DMS 273 (cell line): ENCODE data around the gene JAKMIP1.

Experiments used
- DNase-seq: peaks from one replicate; lab custom pipeline; 2025; ENCODE audit not compliant: unreplicated experiment; lab: John Stamatoyannopoulos, UW

JAKMIP1 gene

DNA sequence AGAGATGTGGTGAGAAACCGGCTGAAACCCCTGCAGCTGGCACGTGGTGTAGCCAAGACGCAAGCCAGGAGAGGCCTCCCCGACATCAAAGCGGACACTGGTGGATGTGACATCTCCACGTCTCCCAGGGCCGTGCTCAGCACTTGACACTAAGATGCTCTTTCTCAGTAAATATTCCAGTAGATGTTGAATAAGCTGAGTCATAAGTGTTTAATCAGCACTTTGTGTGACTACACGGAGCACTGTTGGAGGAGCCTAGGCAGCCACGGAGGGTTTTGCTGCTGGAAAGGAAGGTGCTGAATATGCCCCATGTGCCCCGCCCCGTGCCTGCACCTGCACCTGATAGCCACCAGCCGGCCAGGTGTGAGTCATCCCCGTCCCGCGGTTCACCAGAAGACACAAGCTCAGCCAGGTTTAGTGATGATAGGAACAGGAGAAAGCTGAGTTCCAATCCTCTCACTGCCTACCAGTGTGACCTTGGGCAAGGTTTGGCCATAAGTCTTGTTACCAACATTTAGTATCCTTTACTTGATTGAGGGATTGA is 153.1 kb downstream of the JAKMIP1 start:
- no peak for DNase-seq

GRCh38 chr4:6046526-6047129 is 153.7 kb downstream of the JAKMIP1 start:
- DNase-seq: no peak

GRCh38 chr4:6044805-6045204 is 155.5 kb downstream of the JAKMIP1 start:
- peak; percentile 2 for DNase-seq

GRCh38 chr4:6044276-6044675 is 156.1 kb downstream of the JAKMIP1 start:
- no peak for DNase-seq

GRCh38 chr4:6043843-6044242 is 156.5 kb downstream of the JAKMIP1 start:
- DNase-seq: no peak

DNA sequence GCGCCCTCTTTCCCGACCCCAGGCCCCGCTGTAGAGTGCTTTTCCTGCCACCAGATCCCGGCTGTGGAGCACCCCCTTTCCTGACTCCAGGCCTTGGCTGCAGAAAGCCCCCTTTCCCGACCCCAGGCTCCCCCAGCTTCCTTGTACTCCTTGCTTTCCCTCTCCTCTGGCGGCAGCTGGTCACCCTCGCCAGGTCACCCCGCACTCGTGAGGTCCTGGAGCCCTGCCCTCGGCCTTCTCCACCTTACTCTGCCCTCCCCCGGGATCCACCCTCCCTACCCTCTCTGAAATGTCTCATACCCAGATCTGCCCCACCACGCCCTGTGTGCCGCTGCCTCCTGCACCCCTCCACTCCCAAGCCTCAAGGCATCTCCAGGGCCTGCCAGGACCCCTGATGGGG is 157.2 kb downstream of the JAKMIP1 start:
- DNase-seq: no peak

- no peak for DNase-seq
These were observed 157.9 kb downstream of the JAKMIP1 start for GRCh38 chr4:6042293-6043063.

DNA sequence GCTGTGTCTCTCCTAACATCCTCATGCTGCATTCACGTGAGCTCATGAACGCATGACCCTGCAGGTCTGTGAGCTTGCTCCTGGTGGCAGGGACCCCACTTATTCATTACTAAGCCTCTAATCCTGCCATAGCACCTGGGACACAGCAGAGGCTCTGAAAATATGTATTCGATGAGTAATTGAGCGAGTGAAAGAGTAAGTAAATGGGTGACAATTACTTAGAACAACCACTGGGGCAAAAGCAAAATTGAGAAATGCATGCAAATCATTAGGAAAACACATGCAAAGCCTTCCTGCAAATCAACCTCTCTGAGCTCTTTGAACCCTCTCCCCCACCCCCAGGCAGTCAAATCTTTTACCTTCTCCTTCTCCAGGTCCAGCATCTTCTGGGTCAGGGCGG is 158.5 kb downstream of the JAKMIP1 start:
- no peak for DNase-seq

GRCh38 chr4:6038711-6039110 is 161.6 kb downstream of the JAKMIP1 start:
- no peak for DNase-seq

- DNase-seq: no peak
These were observed 164.6 kb downstream of the JAKMIP1 start for GRCh38 chr4:6035786-6036185.

- no peak for DNase-seq
These were observed 167.0 kb downstream of the JAKMIP1 start for GRCh38 chr4:6033381-6033780.

DNA sequence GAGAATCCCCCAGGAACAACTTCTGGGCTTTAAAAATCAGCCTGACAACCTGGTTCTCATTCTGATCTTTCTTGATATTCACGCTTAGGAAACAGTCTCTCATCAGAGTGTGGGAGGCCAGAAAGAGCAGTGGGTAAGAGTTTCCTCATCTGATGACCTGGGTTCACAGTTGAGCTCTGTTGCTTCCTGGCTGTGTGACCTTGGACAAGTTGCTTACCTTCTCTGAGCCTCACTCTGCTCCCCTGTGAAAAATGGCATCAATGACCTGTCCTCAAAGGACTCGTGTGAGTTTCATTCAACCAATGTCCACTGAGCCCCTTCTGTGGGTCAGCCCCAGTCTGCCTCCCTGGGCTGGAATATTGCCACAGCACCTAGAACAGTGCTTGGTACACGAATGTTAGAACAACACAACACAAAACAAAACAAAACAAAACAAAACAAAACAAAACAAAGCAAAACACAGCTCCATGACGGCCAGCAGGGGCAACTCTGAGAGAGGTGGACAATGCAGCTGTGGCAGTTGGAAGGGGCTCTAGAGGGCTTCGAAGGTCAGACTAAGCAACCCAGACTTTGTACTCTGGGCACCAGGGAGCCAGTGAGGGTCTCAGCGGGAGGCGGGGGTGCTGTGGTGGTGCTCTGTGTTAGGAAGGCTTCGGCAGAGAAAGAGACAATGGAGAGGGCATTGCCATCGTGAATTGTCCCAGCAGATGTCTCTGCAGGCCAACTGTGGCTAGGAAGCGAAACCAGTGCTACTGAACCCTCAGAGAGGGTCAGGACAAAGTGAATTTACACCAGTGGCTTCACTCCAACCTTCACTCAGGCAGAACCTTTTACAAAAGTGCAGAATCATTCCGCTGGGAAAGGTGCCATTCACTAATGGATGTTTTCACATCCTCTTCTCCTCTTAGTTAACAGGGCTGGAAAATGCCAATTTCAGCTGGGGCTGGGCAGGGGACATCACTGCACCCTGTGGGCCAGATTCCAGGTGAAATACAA is 167.8 kb downstream of the JAKMIP1 start:
- peak; percentile 43 for DNase-seq

GRCh38 chr4:6031846-6032245 is 168.5 kb downstream of the JAKMIP1 start:
- DNase-seq: peak; percentile 16

GRCh38 chr4:6030679-6031078 is 169.7 kb downstream of the JAKMIP1 start:
- DNase-seq: no peak

DNA sequence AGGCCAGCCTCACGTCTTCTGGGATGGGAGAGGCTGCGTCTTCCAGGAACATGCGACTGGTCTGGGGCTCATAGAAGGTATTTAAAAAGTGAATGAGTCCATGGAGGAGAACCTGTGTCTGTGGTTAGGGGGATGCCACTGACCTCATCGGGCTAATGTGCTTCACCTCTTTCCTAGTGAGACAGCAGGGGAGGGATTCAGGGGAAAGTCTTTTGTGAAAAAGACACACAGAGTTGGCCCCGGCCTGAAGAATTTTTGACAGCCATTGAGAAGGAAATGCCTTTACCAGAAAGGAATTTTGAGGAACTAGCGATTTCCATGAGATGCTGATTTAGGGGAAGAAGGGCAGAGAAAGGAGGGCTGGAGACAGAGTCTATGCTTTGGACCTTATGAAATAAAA is 171.1 kb downstream of the JAKMIP1 start:
- DNase-seq: no peak

DNA sequence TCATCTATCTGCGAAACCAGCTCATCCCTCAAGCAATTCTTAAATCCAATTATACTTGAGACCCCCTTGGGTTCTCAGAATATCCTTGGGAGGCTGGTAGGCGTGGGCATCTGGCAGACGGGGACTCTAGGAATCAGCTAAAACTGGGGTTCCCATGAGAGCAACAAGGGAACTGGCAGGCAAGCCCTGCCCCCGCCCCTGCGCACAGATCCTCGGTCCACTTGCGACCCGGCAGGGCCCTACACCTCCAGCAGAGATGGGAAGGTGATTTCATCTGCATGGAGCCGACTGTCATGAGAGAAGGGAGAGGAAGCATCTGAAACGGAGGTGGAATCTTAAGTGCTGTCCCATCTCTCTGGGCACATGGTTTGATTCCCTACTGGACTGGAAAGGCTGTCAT is 172.2 kb downstream of the JAKMIP1 start:
- no peak for DNase-seq

DNA sequence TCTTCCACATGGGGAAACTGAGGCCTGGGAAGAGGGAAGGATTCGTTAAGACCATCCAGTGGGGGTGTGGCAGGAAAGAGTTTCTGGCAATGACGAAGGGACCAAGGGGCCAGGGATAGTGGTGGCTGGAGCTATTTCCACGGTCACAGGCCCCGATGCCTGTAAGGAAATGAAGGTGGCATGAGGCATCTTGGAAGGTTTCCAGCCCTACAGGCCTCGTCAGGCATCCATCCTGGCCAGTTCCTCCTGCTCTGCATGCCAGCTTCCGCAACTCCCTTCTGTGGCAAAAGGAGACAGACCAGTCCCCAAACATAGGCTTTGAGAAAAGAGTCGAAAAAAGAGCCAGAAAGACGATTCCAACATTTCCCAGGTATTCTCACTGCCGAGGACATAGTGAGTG is 173.0 kb downstream of the JAKMIP1 start:
- no peak for DNase-seq

- no peak for DNase-seq
These were observed 175.9 kb downstream of the JAKMIP1 start for GRCh38 chr4:6024313-6024960.

- no peak for DNase-seq
These were observed 176.6 kb downstream of the JAKMIP1 start for GRCh38 chr4:6023731-6024130.

DNA sequence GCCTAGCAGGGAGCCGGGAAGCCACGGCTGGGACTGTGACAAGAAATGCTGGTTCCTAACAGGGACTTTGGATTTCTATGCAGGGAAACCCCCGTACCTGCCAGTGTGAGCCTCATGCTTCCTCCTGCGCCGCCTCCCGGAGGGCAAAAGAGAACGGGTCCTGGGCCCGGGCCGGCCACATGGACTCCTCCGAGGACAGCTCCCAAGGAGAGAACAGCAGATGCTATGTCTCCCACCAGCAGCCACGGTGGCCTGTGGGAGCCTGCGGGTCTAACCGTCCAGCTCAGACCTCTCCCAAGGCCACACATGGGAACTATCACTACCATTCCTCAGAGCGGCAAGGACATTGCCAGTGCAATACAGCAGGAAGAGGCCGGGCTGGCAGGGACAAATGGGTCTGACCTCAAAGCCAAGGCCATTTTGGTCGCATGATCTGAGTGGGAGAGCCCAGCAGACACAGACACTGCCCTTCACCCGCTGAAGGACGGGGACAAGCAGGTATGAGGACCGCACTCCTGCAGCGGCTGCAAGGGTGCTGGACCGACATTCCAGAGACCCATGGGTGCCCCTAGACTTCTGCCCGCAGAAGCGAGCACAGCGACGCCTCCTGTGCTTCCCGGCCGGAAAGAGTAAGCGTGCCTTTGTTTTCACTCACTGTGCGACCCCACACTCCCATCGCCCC is 177.6 kb downstream of the JAKMIP1 start:
- DNase-seq: no peak
